Mesenteric fat pad (tissue), 1 donor: Measurements from ENCODE around the gene DLX5. TPM values are rescaled to one million over a fixed set of nuclear protein-coding genes. Genes with fewer than 3 reads are reported as not detected.

Source experiments
- DNase-seq: peaks from one replicate; pipeline ENCODE4 v3.0.0-alpha.2; 2020; ENCODE audit warnings: low spot score
- total RNA-seq: library from RNA; stranded (reverse); fragmentation: NEBNext Ultra II Directional; extraction: Animal tissue kit (Norgen Biotek cat#: 25700); gene quantifications from one replicate; pipeline ENCODE4 v1.2.1, GENCODE V29; 2021
- donor health status: DM: yes; HTN: yes; CAD: no.

Gene DLX5
- total RNA-seq, 1 donor from 2014 or later: 0.22 TPM

DNA sequence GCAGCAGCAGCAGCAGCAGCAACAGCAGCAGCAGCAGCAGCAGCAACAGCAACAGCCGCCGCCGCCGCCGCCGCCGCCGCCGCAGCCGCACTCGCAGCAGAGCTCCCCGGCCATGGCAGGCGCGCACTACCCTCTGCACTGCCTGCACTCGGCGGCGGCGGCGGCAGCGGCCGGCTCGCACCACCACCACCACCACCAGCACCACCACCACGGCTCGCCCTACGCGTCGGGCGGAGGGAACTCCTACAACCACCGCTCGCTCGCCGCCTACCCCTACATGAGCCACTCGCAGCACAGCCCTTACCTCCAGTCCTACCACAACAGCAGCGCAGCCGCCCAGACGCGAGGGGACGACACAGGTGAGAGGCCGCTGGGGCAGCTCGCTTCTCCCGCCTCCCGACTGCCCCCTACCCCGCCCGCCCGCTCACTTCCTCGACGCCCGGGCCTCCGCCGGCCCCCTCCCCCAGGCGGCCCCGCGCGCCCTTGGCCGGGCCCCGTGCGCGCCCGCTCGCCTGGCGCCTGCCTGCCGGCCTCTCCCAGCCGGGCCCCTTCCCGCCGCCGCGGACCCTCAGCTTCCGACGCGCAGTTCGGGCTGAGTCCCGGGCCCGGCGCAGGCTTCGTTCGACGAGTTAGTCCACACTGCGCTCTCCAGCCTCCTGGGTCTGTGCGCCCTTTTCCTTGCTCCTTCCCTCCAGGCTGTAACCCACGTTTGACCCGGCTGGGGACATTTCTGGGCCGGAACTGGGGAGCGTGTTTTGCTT is 18.4 kb downstream of the DLX5 start:
- no peak for DNase-seq

DNA sequence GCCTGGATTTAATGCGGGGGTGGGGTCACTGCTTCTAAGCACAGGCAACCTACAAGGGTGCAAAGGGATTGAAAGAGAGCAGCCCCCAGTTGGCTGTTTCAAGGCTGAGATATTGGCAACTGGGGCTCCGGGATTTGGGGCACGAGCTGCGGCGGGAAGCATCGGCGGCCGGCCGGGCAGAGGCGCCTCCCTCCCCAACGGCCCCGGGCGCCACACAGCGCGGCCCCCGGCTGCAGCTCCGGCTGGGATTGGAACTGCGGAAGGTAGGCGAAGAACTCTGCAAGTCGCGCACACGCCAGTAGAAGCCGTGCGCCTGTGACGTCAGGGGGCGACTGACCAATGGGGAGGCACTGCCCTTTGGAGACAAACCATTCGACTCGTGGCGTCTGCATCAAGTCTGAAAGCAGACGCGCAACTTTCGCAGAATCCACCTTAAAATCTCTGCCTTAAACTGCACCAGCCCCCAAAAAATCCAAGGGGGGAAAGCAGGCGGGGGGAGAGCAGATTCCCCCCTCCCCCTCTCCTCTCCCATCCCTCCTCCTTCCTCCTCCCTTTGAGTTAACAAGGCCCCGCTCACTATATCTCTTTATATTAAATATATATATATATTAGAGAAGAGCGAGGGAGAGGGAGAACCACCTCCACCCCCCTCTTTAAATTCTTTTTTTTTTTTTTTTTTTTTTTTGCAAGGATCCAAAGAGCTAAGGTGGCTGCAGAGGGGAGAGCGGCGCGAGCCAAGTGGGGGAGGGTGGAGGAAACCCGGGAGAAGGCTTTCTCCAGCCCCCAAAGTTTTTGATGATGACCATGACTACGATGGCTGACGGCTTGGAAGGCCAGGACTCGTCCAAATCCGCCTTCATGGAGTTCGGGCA is 19.2 kb downstream of the DLX5 start, which contains the start of gene DLX6:
Gene DLX6, plus strand, starts transcription at position 371 of the 872 bp plus-strand sequence. Its CDS starts 425 bp downstream, at position 796.
- DNase-seq: no peak

DNA sequence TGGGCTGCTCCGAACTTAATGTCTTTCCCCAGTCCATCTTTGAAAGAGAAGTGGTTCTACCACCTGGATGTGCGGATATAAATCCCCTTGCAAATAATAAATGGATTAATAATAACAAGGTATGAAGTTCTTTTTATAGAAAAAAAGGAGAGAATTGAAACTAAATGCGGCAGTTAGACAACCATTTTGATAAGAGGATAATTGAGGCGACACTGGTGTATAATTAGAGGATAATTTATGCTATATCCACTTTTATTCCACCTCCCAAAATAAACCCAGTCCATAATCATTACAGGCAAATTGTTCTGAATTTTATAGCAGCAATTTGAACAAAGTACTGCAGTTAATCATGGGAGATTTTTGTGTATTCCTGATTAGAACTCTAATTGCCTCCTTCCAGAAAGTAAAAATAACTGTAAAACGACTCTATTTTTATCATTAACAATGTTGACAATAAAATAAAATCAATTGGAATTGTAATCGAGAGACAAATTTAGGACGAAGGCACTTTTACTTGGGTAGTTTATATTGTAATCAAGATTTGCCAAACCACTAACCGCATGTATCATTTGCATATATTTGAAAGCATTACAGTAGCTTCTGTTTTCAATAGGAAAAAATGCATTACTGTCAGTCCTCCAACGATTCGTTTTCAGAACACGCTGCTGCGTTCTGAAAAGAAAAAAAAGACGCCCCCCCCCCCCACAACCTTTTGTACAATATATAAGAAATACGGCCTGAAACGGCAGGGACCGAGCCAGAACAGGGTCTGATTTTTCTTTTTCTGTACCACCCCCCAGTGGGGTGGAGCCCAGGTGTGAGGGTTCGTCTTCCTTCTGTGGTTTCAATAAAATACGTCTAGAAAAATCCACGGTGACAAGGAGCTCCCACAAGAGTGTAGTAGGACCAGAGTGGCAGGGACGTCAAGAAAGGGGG is 20.1 kb downstream of the DLX5 start:
- DNase-seq: no peak

DNA sequence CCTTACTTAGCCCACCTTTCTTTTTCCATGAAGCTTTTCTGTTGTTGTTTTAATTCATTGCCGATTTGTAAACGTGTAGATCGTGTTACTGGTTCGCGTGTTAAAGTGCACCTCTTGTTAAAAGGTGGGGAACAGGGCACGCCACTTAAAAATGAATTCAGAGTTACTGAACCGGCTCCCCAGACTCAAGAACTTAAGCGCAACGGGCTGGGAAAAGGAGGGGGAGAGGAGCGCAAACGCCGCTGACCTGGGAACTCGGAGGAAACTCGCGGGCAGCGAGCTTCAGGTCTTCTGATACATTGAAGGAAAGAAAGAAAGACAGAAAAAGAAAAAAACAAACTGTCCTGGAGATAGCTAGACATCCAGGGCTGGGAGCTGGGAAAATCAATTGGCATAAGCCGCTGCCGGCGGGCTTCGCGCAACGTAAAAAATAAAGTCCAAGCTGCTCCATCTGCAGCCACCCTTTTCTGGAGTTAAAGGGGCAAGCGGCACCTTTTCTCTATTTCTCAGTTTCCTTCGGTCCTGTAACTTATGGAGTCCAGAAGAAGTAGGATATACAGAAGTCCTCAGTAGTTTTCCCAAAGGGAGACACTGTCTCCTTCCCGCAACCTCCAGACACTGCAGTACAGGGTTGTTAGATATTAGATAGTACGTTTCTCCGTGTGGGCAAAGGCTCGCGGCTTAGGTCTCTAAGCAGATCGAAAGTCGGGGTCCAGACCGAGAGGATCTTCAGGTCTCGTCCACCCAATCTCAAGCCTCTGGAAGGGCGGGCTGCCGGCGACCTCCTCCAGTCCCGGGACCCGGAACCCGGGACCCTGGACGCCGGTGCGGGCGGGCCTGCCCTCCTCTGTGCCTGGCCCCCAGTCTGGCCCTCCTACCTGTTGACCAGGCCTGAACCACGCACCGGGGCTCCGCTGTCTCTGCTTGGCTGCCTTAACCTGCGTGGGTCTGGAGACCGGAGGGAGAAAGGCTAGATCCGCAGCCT is 21.1 kb downstream of the DLX5 start:
- no peak for DNase-seq

DNA sequence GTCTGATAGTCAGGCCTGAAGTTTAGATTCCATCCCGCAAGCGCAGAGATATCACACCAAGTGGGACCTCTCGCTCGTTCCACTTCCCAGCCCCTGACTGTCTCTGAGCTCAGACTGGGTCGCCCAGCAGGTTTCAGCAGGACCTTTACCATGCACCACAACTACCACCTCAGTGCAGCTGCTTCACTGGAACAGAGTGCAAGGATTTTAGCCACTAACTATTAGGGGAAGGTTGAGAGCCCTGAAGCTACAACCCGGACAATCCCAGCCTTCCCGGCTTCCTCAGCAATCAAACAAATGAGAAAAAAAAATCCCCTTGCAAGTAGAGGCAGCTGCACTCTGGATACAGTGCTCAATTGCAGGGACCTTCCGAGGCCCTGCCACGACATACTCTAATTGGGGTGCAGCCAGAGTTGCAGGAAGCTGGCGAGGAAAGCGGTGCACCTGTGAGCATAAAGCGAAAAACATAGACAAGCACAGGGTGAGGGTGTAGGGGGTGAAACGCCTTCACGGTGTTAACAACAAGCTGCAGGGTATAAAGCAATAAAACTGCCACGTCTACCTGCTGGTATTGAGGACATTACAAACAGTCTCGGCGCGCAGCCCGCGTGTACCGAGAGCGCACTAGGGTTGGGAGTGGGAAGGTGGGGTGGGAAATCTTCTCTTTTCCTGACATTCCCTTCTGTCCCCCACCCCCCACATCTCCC is 21.9 kb downstream of the DLX5 start:
- DNase-seq: no peak

DNA sequence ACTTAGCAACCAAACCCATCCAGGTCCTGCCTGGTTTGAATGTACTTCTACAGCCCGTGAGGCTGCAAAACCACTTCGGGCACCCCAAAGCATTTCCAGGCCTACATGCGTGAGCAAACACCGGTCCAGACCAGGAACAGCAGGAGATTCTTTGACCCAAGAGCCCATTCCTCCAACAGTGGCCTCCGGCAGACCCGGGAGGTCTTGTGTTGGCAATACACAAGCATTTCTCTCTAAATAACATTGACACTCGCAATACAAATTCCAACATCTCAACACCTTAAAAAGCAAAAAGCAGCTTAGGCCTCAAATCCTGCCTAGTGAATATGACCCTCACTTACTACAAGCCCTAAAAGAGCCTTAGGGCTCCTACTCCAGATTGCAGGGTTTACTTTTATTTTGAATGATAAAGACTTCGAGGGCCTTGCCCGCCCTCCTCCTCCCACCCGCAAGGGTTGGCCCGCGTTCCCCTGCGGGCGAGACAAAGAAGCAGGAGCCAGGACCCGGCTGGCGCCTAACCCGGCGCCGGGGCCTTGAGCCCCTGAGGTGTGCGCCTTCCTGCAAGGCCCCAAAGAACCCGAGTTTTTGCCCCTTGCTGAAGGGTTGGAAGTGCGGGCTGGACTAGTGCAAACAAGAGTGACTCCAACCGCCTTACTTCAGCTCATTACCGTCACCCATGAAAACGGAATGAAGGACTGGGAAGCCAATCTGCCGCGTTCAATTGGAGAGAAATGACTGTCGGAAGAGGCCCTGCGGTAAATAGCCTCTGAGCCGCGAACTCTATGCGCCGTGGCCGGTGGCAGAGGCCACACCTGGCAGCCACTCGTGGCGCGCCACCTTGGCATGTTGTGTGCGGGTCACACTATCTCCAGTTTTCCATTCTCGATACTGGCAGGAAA is 22.7 kb downstream of the DLX5 start:
- DNase-seq: no peak

DNA sequence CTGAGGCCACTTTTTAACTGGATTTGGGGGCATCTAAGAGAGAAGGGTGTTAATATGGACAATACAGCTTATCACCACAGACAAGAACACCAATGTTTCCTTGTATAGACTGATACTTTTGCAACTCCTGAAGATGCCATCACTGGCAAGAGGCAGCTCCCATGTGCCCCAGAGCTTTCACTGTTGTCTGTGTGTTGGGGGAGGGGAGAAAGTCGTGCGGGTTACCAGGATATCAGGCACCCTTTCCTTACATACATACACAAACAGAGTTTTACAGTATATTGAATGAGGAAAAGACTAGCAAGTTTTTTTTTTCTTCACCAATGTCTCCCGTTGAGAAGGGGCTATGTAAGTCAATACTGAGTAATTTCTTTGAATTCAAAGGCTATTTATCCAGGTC is 23.4 kb downstream of the DLX5 start:
- DNase-seq: no peak

DNA sequence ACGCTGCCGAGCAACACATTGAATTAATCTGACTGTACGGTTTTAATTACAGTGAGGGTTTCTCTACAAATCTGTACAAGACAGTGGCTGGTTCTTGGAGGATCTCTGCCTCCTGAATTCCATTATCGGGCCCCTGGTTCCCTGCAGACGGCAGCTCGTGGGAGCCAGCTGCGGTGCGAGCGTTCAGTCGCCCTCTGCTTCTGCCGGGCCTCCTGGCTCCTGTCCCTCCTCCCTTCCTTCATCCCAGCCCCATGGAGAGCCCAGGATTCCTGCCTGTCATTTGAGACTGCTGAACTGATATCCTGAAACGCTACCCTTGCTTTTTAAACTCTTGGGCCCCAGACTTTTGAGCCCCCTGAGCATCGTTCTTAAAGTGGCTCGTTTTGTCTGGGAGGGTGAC is 25.9 kb downstream of the DLX5 start:
- no peak for DNase-seq

DNA sequence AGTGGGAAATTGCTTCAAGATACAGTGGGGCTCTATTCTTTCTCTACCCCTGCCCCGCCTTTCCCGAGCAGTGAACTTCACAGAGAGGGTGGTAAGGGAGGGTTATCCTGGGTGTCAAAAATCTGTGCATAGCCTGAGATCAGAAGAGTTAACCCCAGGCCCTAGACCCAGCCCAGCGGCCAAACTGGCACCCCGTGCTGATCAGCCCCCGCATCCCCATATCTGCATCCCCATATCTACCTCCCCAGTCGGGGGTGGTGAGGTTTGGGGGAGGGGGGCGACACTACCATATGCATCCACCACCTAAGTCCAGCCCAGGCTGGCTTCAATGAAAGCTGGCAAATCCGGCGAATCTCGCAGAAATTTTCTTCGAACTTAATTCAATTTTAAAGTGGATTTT is 26.3 kb downstream of the DLX5 start:
- DNase-seq: no peak

DNA sequence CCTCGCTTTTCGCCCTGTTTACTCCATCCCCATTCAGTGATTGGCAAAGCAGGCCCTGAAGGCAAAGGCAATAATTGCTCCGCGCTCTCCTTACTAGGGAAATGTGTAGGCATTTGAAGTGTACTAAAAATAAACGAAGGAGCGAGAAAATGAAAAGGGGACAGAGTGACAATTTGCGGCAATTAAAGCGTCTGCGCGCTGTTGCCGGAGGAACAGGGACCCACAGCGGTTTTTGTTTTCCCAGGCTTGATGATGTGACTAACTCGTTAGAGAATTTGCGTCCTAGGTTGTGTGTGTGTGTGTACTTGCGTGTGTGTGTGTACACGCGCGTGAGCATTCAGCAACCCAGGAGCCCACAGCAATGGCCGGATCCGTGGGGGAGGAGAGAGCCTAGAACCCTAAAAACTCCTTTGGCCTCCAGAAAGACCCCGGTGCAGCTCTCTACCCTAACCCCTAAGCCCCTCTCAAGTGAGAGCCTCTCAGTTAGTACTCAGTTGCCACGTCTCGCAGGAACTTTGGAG is 27.1 kb downstream of the DLX5 start:
- DNase-seq: no peak

DNA sequence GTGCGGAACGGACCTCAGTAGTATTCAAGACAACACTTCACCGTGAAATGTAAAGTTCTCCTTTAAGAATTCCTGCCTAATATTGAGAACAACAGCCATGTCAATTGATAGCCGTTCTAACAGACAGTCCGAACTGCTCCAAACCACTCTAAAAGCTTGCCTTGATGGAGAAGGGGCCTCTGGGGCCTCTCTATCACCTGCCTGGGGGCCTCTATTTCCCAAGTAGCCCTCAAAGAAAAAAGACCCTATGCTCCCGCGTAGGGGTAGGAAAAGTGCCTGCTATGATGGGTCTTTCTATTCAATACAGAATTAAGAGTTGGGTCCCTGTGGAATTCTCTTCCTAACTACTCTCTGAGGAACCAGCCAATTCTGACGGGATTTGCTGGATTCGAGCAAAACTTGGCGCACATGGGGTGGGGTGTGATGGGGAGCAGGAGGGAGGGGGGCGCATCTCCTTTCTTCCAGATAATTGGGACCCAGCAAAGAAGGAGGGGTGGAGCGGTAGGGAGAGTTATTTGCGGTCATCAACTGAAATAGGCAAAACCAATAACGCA is 27.6 kb downstream of the DLX5 start:
- DNase-seq: no peak

DNA sequence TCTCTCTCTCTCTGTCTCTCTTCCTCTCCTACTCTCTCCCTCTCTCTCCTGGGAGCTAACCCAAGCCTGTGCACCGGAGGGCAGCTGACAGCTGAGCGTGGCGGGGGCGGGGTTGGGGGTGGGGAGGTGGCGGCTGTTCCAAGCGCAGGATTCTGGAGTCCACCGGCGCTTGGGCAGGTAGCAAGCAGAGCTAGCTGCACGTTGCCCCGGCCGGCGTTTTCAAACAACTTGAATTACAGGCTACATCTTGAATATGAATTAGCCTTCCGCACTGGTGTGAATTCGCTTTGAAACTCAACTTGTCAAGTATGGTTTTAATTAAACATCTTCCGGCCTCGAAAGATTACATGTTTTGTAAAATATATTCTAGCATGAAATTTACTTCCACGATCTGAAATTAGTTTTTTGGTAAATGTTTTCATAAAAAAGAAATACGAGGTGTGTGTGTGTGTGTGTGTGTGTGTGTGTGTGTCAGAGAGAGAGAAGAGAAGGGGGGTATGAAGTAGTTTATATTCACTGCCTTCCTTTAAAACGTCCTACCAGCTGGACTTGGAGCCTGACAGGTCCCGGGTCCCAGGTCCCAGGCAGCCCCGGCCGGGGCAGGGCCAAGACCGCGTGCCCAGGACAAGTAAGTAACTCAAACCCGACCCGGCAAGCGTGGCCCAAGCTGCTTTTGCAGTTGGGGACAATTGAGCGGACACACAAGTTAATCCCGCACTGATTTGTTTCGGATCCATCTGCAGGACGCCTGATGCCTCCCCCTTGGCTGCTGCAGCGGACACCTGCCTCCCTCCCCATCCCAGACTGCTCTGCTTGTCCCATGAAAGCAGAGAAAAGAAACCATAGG is 28.3 kb downstream of the DLX5 start:
- DNase-seq: no peak

DNA sequence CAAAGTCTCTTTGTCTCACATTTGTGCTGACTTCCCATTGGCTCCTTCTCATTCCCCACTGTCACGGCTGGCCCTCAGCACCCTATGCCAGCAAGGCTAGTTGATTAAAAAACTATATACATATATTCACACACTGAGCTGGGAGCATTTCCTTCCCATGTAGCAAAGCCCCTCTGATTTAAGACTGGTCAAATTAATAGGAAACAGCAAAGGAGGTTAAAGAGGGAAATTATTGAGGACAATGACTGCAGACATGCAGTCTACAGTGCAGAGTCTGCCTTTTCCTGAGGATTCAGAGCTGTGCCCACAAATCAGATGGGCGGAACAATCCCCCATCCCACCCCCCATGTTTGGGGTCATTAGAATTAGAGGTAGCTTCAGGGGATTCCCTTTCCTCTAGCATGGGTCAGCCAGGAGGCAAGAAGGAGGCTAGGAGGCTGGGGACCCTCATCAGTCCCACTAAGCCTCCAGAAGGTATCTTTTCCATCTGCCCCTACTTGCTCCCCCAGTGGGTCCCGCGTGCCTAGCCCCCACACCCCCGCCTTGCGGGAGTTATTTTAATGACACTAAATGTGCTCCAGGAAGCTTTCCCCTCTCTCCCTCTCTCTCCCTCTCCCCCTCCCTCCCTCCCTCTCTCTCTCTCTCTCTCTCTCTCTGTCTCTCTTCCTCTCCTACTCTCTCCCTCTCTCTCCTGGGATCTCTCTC is 29.1 kb downstream of the DLX5 start:
- no peak for DNase-seq

DNA sequence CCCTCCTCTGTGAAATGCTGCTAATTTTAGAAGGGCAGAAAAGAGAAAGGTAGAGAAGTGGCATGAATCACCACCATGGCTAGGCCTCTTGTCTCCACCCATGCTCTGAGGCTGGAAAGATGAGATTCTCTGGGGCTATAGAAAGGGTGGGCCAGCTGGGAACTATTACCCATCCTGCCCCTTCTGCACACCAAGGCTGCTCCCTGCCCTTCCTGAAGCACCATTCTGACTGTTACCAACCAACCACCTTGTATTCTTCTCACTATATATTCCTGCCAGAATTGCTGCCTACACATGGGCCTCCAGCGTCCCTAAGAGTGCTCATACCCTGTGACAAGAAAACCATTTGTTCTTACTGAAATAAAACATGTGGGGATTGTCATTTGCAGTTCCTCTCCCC is 30.7 kb downstream of the DLX5 start:
- DNase-seq: no peak

DNA sequence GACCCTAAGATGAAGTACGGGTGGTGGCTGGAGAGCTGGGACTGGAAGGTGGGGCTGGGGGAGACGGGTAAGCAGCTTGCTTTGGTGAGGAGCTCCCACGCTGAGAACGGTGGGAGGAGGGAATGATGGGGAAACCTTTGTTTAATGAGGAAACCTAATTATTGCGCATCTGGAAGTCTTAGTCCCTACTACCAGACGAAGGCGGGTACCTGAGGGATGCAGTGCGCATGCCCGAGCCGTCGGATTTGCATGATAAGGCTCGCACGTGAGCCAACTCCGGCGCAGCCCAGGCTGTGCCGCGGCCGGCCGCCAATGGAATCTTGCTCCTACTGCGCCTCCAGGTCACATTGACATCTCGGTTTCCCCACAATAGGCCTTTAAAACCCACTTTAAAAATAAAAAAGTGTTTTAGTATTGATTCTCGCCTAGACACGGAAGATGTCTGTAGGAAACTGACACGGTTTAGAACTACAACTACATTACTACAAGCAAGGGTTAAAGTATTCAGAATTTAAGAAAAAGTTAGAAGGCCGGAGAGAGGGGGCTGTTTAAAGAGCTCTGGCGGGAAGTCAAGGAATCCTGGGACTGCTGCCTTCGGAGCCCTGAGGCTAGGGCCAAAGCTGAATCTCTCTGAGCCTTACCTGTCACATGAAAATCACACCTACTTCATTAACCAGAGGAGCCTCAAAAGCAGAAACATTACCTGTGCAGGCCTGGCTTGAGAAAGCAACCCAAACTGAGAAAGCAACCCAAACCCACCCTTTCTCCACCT is 31.4 kb downstream of the DLX5 start:
- DNase-seq: no peak
